Fibroblast of villous mesenchyme (primary cell): ENCODE results near the gene MBOAT1. TPM values are rescaled to one million over a fixed set of nuclear protein-coding genes. Genes with fewer than 3 reads are reported as not detected.

Experiments
- DNase-seq: peaks from one replicate; pipeline ENCODE4 v3.0.0-alpha.2; 2010; ENCODE audit warnings: low read depth
- H3K4me3 ChIP-seq: 2 replicates; pipeline ENCODE4 v1.5.1; 2011; ENCODE audit warnings: low read depth, mild to moderate bottlenecking, low read length
- CTCF ChIP-seq: IDR thresholded peaks from 2 replicates; pipeline ENCODE4 v1.5.1; 2012; ENCODE audit warnings: low read depth, mild to moderate bottlenecking, low read length; ENCODE audit not compliant: insufficient read depth
- total RNA-seq: library from RNA; depleted of rRNA; stranded (reverse); fragments of >200 nt; gene quantifications from 2 replicates; pipeline ENCODE4 v1.2.3, GENCODE V29; 2012

Gene MBOAT1
- total RNA-seq, 1 donor, result 22.9 TPM

GRCh38 chr6:20118892-20119291 is 93.4 kb downstream of the MBOAT1 start:
- no peak for DNase-seq
- TF ChIP-seq CTCF, result no peak
- H3K4me3 ChIP-seq, result no peak overlapping the region

DNA sequence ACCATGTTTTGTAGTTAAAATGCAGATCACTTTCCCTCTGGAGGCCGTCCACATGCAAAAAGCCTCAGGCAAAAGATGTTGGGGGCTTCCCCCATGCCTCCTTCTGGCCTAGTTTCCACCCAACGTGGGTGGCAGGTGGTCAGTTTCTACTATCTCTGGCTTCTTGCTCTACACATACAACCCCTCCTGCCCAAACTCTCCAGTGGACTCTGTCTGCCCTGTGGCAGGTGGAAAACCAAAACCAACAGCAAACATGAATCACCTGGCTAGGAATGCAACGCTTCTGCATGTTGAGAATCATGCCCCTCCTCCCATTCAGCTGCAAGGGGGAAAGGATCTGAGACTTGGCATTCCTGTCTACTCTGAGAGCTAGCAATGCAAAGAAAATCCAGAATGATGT is 94.8 kb downstream of the MBOAT1 start:
- H3K4me3 ChIP-seq, result no peak overlapping the region
- TF ChIP-seq CTCF, result no peak
- no peak for DNase-seq

DNA sequence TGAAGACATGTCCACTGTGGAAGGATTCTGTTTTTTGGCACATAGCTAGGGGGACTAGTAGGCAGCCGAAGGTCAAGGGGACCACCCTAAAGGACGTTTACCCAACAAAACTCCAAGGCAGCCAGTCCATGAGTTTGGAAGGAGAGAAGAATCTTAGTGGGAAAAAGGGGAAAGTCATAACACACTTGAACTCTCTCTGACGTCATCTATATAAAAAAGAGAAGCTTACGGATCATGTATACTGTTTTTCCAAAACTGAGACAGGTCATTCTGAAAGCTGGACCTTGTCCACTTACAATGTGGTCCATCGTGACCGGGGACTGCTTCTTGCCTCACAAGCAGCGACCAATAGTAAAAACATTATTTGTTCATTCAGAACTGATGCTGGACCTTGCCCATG is 95.5 kb downstream of the MBOAT1 start:
- no peak for TF ChIP-seq CTCF
- no peak overlapping the region for H3K4me3 ChIP-seq
- no peak for DNase-seq

- no peak overlapping the region for H3K4me3 ChIP-seq
- no peak for DNase-seq
- no peak for TF ChIP-seq CTCF
These were observed 96.9 kb downstream of the MBOAT1 start for GRCh38 chr6:20115246-20115980.

DNA sequence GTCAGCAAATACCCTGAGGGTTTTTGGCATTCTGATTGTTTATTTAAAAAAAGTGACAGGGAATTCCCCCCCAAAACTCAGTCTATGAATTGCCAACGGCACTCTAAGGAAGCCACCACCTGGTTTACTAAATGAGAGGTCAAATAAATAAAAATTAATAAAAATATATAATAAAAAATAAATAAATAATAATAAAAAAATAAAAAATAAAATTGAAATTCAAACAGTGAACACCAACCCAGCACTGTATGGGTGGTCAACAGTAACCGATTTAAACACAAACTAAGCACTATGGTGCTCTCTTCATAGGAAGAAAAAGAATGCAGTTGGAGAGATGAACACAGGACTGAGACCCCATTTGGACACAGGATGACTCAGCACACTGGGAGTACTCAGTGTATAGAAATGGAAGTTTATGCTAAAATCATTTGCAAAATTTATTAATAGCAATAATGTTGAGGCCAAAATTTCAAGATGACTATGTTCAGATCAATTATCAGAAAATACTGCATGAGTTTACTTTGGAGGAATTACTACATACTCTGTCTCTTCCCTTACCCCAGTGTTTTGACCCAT is 98.5 kb downstream of the MBOAT1 start:
- no peak for DNase-seq
- H3K4me3 ChIP-seq, result no peak overlapping the region
- TF ChIP-seq CTCF, result no peak

GRCh38 chr6:20112841-20113240 is 99.4 kb downstream of the MBOAT1 start:
- H3K4me3 ChIP-seq, result no peak overlapping the region
- DNase-seq, result no peak
- no peak for TF ChIP-seq CTCF
